ENCODE data around the gene TUB.

TUB gene

GRCh38 chr11:8068605-8069221, 12.3 kb upstream of the TUB start:
- no peak for DNase-seq

- DNase-seq: no peak
Measured at GRCh38 chr11:8069771-8070170, 11.2 kb upstream of the TUB start.

- no peak for DNase-seq
Measured at GRCh38 chr11:8070417-8071115, 10.4 kb upstream of the TUB start.

- DNase-seq: no peak
Measured at GRCh38 chr11:8071616-8072581, 9.1 kb upstream of the TUB start.

- DNase-seq: no peak
Measured at GRCh38 chr11:8075119-8075726, 5.8 kb upstream of the TUB start.

GRCh38 chr11:8079111-8079675, 1.8 kb upstream of the TUB start:
- DNase-seq: no peak

GRCh38 chr11:8080069-8080670, 841 bp upstream of the TUB start:
- no peak for DNase-seq

- DNase-seq: no peak
Measured at GRCh38 chr11:8081591-8082250, 710 bp downstream of the TUB start.

GRCh38 chr11:8082391-8083087, 1.5 kb downstream of the TUB start:
- no peak for DNase-seq

- DNase-seq: no peak
Measured at GRCh38 chr11:8083088-8083395, 2.0 kb downstream of the TUB start.

- no peak for DNase-seq
Measured at GRCh38 chr11:8083871-8084281, 2.9 kb downstream of the TUB start.

- DNase-seq: no peak
Measured at GRCh38 chr11:8084352-8084751, 3.3 kb downstream of the TUB start.

- DNase-seq: no peak
Measured at GRCh38 chr11:8085011-8085645, 4.1 kb downstream of the TUB start.

- no peak for DNase-seq
Measured at GRCh38 chr11:8086001-8086479, 5.0 kb downstream of the TUB start.

GRCh38 chr11:8086571-8086970, 5.6 kb downstream of the TUB start:
- no peak for DNase-seq

GRCh38 chr11:8087185-8087584, 6.2 kb downstream of the TUB start:
- no peak for DNase-seq

- DNase-seq: no peak
Measured at GRCh38 chr11:8087756-8088155, 6.7 kb downstream of the TUB start.

- DNase-seq: no peak
Measured at GRCh38 chr11:8089791-8090510, 8.9 kb downstream of the TUB start.

- no peak for DNase-seq
Measured at GRCh38 chr11:8090756-8091155, 9.7 kb downstream of the TUB start.

GRCh38 chr11:8091721-8092120, 10.7 kb downstream of the TUB start:
- DNase-seq: no peak
